Measurements from ENCODE around the gene CLEC4D.

The CLEC4D gene

GRCh38 chr12:8513256-8513655 is at the start of gene CLEC4D:
CLEC4D (plus strand) TSS chr12:8513503; CDS start chr12:8513733, 230 bp downstream.
- no peak within 1 kb of the TSS for H3K4me3 ChIP-seq (ENCODE audit: low read length)
- no peak for TF ChIP-seq CTCF (IDR thresholded peaks at IDR 0.05; ENCODE audit: insufficient read depth, low read depth, low read length, missing control alignments)
- no peak for DNase-seq (ENCODE audit: low read depth)

- TF ChIP-seq CTCF (IDR thresholded peaks at IDR 0.05; ENCODE audit: insufficient read depth, low read depth, low read length, missing control alignments): no peak
- DNase-seq (ENCODE audit: low read depth): no peak
- H3K4me3 ChIP-seq (ENCODE audit: low read length): no peak overlapping the region
These were observed 47.9 kb upstream of the CLEC4D start for GRCh38 chr12:8465301-8465996.

DNA sequence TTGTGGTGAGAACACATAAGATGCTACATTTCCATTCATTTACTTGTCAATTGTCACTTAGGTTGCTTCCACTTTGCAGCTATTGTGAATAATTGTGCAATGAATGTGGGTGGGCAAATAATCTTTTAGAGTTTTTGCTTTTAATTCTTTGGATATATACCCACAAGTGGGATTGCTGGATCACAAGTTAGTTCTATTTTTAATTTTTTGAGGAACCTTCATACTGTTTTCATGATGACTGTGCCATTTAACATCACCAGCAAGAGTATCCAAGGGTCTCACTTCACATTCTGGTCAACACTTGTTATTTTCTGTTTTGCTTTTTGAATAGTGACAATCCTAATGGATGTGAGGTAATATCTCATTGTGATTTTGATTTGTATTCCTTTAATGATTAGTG is 47.1 kb upstream of the CLEC4D start:
- no peak for TF ChIP-seq CTCF (IDR thresholded peaks at IDR 0.05; ENCODE audit: insufficient read depth, low read depth, low read length, missing control alignments)
- no peak overlapping the region for H3K4me3 ChIP-seq (ENCODE audit: low read length)
- no peak for DNase-seq (ENCODE audit: low read depth)

DNA sequence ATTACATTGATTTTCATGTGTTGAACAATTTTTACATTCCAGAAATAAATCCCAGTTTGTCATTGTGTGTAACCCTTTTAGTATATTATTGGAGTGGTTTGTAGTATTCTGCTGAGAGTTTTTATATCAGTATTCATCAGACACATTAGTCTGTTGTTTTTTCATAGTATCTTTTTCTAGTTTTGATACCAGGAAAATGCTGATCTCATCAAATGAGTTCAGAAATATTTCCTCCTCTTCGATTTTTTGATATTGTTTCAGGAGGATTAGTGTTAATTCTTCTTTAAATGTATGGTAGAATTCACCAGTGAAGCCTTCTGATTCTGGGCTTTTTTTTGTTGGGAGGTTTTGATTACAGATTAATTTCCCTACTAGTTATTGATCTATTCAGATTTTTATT is 42.2 kb upstream of the CLEC4D start:
- H3K4me3 ChIP-seq (ENCODE audit: low read length): no peak overlapping the region
- no peak for DNase-seq (ENCODE audit: low read depth)
- TF ChIP-seq CTCF (IDR thresholded peaks at IDR 0.05; ENCODE audit: insufficient read depth, low read depth, low read length, missing control alignments): no peak

GRCh38 chr12:8475508-8476203 is 37.6 kb upstream of the CLEC4D start:
- H3K4me3 ChIP-seq (ENCODE audit: low read length): no peak overlapping the region
- TF ChIP-seq CTCF (IDR thresholded peaks at IDR 0.05; ENCODE audit: insufficient read depth, low read depth, low read length, missing control alignments): no peak
- DNase-seq (ENCODE audit: low read depth): no peak

DNA sequence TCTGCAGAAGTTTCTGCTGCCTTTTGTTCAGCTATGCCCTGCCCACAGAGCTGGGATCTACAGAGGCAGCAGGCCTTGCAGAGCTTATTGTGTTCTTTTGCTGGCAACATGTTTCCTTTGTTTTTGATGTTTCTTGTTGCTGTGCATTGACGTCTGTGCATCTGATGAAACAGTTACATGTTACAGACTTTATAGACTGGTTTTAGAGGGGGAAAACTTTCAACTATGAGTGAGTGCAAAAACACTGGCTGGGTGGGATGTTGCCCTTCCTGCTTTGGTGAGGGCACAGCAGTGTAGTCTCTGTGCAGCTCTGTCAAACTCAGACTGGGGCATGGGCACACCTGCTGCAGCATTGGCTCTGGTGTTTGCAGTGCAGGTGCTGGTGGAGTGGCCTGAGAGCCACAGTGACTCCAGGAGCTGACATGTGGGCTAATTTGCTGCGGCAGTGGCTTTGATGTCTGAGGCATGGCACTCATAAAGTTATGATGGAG is 30.7 kb upstream of the CLEC4D start:
- TF ChIP-seq CTCF (IDR thresholded peaks at IDR 0.05; ENCODE audit: insufficient read depth, low read depth, low read length, missing control alignments): no peak
- H3K4me3 ChIP-seq (ENCODE audit: low read length): no peak overlapping the region
- no peak for DNase-seq (ENCODE audit: low read depth)

All from epithelial cell of esophagus (primary cell).